ENCODE measurements around the gene PRM1. TPM values are rescaled to one million over a fixed set of nuclear protein-coding genes. Genes with fewer than 3 reads are reported as not detected.

Gene PRM1
- total and polyA plus RNA-seq, 2 of the 4 experiments (the other 2 are of a cell fraction), result not detected

- H3K79me1 ChIP-seq (ENCODE audit: low read depth in 1 of 2, low read length in 2 of 2), result no peaks in the 10 kb centered on the region
- H3K4me1 ChIP-seq (ENCODE audit: control insufficient read depth, insufficient read depth, low read length), result peaks cover 2% of the 10 kb centered on the region; the same call in 1 of the 2 replicates
- ATAC-seq (ENCODE audit: low read depth) (no peak), DNase-seq (no peak)
- H2AK9ac ChIP-seq (replicated peaks; ENCODE audit: low read depth, low read length, poor library complexity), result no peak overlapping the region
- H4K5ac ChIP-seq (ENCODE audit: low read depth, low read length), result no peak overlapping the region
- intact Hi-C loops (cut with micrococcal nuclease) (no loop called here), dilution Hi-C loops (cut with HindIII; ENCODE audit: low sequenced_read_pairs, unreplicated experiment) (no loop called here), in situ Hi-C loops (cut with MboI; ENCODE audit: low sequenced_read_pairs) (no loop called here)
- H3K27me3 ChIP-seq (ENCODE audit: control insufficient read depth, insufficient read depth, low read length), result no peaks in the 10 kb centered on the region; the same call in 1 of the 2 replicates
- TF ChIP-seq MXI1 (IDR thresholded peaks at IDR 0.05; ENCODE audit: borderline replicate concordance, low read depth, low read length), result no peak
- no peak for TF ChIP-seq MAZ (IDR thresholded peaks at IDR 0.05; ENCODE audit: borderline replicate concordance, low read depth, low read length)
- TF ChIP-seq RAD21 (IDR thresholded peaks at IDR 0.05; ENCODE audit: low read length), result no peak
- no peak for TF ChIP-seq NFE2L2 (IDR thresholded peaks at IDR 0.05; ENCODE audit: low read depth, low read length)
- TF ChIP-seq ELK1 (IDR thresholded peaks at IDR 0.05; ENCODE audit: borderline replicate concordance, low read depth, low read length), result no peak
- no peak for TF ChIP-seq RCOR1 (IDR thresholded peaks at IDR 0.05; ENCODE audit: insufficient replicate concordance, low read length)
- no peaks in the 10 kb centered on the region for H4K20me1 ChIP-seq (ENCODE audit: insufficient read depth, low read length)
- peak overlapping the region; percentile 21; the same call in 1 of the 2 replicates for H2AK5ac ChIP-seq (ENCODE audit: low read depth, low read length)
- POLR2A ChIA-PET (ENCODE audit: unreplicated experiment), result no interaction called here
- H3K4ac ChIP-seq (ENCODE audit: low read depth, low read length), result no peak overlapping the region
- CTCF ChIA-PET, result no interaction called here
- H3K9me3 ChIP-seq (ENCODE audit: control insufficient read depth, insufficient read depth, low read length), result no peaks in the 10 kb centered on the region
- no peak overlapping the region for H3K23ac ChIP-seq (ENCODE audit: low read depth, low read length)
- H4K91ac ChIP-seq (ENCODE audit: insufficient read depth, low read depth, low read length), result no peak overlapping the region
- BruUV-seq (replicated peaks), result no TSS peak
- no peak overlapping the region for H3K9ac ChIP-seq (ENCODE audit: low read depth, low read length)
- no peak overlapping the region for H2BK5ac ChIP-seq (ENCODE audit: low read depth, low read length, poor library complexity, severe bottlenecking)
- H3K9me1 ChIP-seq (ENCODE audit: insufficient read depth, low read length), result no peaks in the 10 kb centered on the region; the same call in 1 of the 2 replicates
- H3K56ac ChIP-seq (ENCODE audit: extremely low read depth, insufficient read depth, low read length), result no peak overlapping the region
- H2BK15ac ChIP-seq (ENCODE audit: low read depth, low read length), result peak overlapping the region; percentile 40; the same call in 1 of the 3 replicates
- no peak overlapping the region for H3K4me2 ChIP-seq (ENCODE audit: low read depth, low read length)
- H4K8ac ChIP-seq (ENCODE audit: low read depth in 2 of 2, low read length in 2 of 2), result peak overlapping the region in 1 of 2 experiments; percentile 3; a peak in 1 of 4 replicates
- no peak overlapping the region; the same call in 1 of the 2 replicates for H2BK120ac ChIP-seq (ENCODE audit: low read depth, low read length)
- H3K4me3 ChIP-seq (ENCODE audit: insufficient read depth, low read depth, low read length), result no peak overlapping the region
- no peak overlapping the region for H3K27ac ChIP-seq (ENCODE audit: insufficient read depth, low read length)
- H2AFZ ChIP-seq (replicated peaks; ENCODE audit: low read length, poor library complexity), result peak overlapping the region; percentile 11
- whole genome bisulfite sequencing, 2 experiments (ENCODE audit: extremely low coverage in 2 of 2, insufficient read length in 1 of 2), result 83% methylated on average over 1 of the region's 8 CpGs; no CpG with 5 or more reads in 1 of the 2 experiments
- H3K36me3 ChIP-seq (ENCODE audit: control insufficient read depth, insufficient read depth, low read length), result no peaks in the 10 kb centered on the region
- H3K14ac ChIP-seq (replicated peaks; ENCODE audit: low read depth, low read length), result no peak overlapping the region
- H3K18ac ChIP-seq (ENCODE audit: low read depth, low read length), result no peak overlapping the region
- H2BK20ac ChIP-seq (ENCODE audit: low read depth, low read length), result no peak overlapping the region
Observed at GRCh38 chr16:11233727-11234376, 47.3 kb downstream of the PRM1 start.
